ENCODE results near the gene SLC35F3. TPM values are rescaled to one million over a fixed set of nuclear protein-coding genes. Genes with fewer than 3 reads are reported as not detected.

Gene SLC35F3
- polyA plus RNA-seq, 1 of the 3 experiments (the other 2 are of a cell fraction): 0.87 TPM

GRCh38 chr1:234241941-234242490, 337.5 kb downstream of the SLC35F3 start:
- peaks cover 0 to 5% of the 10 kb centered on the region in 2 experiments; a peak in 1 of 4 replicates for H3K4me1 ChIP-seq (ENCODE audit: control insufficient read depth in 1 of 2, insufficient read depth in 2 of 2, low read depth in 1 of 2, low read length in 1 of 2)
- H3K4me3 ChIP-seq (ENCODE audit: low read depth in 2 of 2, low read length in 1 of 2): no peak overlapping the region
- H4K20me1 ChIP-seq (ENCODE audit: insufficient read depth): no peaks in the 10 kb centered on the region
- H3F3A ChIP-seq (replicated peaks; ENCODE audit: insufficient read depth): no peaks in the 10 kb centered on the region
- DNase-seq: no peak
- no peak overlapping the region for H3K27ac ChIP-seq (ENCODE audit: low read depth in 2 of 2, low read length in 1 of 2)
- WGBS (ENCODE audit: low lambda C conversion rate): 73% methylated on average over 4 of the region's 5 CpGs
- CTCF ChIA-PET: interaction anchor here (2.2 kb wide), 1 partner anchor 29 kb away, joined by 5 read pairs; no protein-coding TSS in a partner anchor
- H2AFZ ChIP-seq (ENCODE audit: low read depth): no peak overlapping the region
- no peaks in the 10 kb centered on the region for H3K27me3 ChIP-seq (ENCODE audit: insufficient read depth)
- POLR2A ChIA-PET: no interaction called here
- no peak for TF ChIP-seq EP300 (IDR thresholded peaks at IDR 0.05; ENCODE audit: borderline replicate concordance in 1 of 2, low read depth in 1 of 2, low read length in 1 of 2)
- TF ChIP-seq, protein P1, sequence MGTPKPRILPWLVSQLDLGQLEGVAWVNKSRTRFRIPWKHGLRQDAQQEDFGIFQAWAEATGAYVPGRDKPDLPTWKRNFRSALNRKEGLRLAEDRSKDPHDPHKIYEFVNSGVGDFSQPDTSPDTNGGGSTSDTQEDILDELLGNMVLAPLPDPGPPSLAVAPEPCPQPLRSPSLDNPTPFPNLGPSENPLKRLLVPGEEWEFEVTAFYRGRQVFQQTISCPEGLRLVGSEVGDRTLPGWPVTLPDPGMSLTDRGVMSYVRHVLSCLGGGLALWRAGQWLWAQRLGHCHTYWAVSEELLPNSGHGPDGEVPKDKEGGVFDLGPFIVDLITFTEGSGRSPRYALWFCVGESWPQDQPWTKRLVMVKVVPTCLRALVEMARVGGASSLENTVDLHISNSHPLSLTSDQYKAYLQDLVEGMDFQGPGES (IDR thresholded peaks at IDR 0.05; ENCODE audit: low read depth, low read length): no peak
- H3K79me2 ChIP-seq (ENCODE audit: insufficient read depth): no peaks in the 10 kb centered on the region
- no peaks in the 10 kb centered on the region for H3K36me3 ChIP-seq (replicated peaks in 1 of 2; ENCODE audit: control insufficient read depth in 1 of 2, insufficient read depth in 2 of 2, low read length in 1 of 2)
- no peak overlapping the region for H3K4me2 ChIP-seq
- no peak overlapping the region for H3K9ac ChIP-seq
- no peaks in the 10 kb centered on the region for H3K9me2 ChIP-seq
- H3K9me3 ChIP-seq: no peaks in the 10 kb centered on the region

GRCh38 chr1:234243521-234244260, 339.2 kb downstream of the SLC35F3 start:
- no peaks in the 10 kb centered on the region for H3K9me3 ChIP-seq
- no peak overlapping the region for H3K4me2 ChIP-seq
- H3K36me3 ChIP-seq (replicated peaks in 1 of 2; ENCODE audit: control insufficient read depth in 1 of 2, insufficient read depth in 2 of 2, low read length in 1 of 2): no peaks in the 10 kb centered on the region
- H3K79me2 ChIP-seq (ENCODE audit: insufficient read depth): no peaks in the 10 kb centered on the region
- no peak for TF ChIP-seq JUND (IDR thresholded peaks at IDR 0.05)
- TF ChIP-seq SMC3 (IDR thresholded peaks at IDR 0.05; ENCODE audit: low read depth, low read length): no peak
- ChIA-PET POLR2A (no interaction called here), CTCF (interaction anchor here (1.2 to 2.2 kb wide), 3 partner anchors 8 to 30 kb away, joined by 3 to 5 read pairs (median 4); no protein-coding TSS in a partner anchor)
- H3K9ac ChIP-seq: no peak overlapping the region
- 17% methylated on average over 3 of the region's 3 CpGs for WGBS (ENCODE audit: low lambda C conversion rate)
- no peaks in the 10 kb centered on the region for H3F3A ChIP-seq (replicated peaks; ENCODE audit: insufficient read depth)
- no peak for DNase-seq
- H3K9me2 ChIP-seq: no peaks in the 10 kb centered on the region
- H3K27me3 ChIP-seq (ENCODE audit: insufficient read depth): no peaks in the 10 kb centered on the region
- H3K4me3 ChIP-seq (ENCODE audit: low read depth in 2 of 2, low read length in 1 of 2): no peak overlapping the region
- H4K20me1 ChIP-seq (ENCODE audit: insufficient read depth): no peaks in the 10 kb centered on the region
- H3K4me1 ChIP-seq (ENCODE audit: control insufficient read depth in 1 of 2, insufficient read depth in 2 of 2, low read depth in 1 of 2, low read length in 1 of 2): peaks cover 0 to 5% of the 10 kb centered on the region in 2 experiments; a peak in 1 of 4 replicates
- H3K27ac ChIP-seq (ENCODE audit: low read depth in 2 of 2, low read length in 1 of 2): no peak overlapping the region
- H2AFZ ChIP-seq (ENCODE audit: low read depth): no peak overlapping the region

- H3K27ac ChIP-seq (ENCODE audit: low read depth in 2 of 2, low read length in 1 of 2): no peak overlapping the region
- H3K4me2 ChIP-seq: no peak overlapping the region
- no peaks in the 10 kb centered on the region for H3K9me3 ChIP-seq
- no peak overlapping the region for H2AFZ ChIP-seq (ENCODE audit: low read depth)
- H3K27me3 ChIP-seq (ENCODE audit: insufficient read depth): no peaks in the 10 kb centered on the region
- H3K9me2 ChIP-seq: no peaks in the 10 kb centered on the region
- H4K20me1 ChIP-seq (ENCODE audit: insufficient read depth): no peaks in the 10 kb centered on the region
- H3K4me3 ChIP-seq (ENCODE audit: low read depth in 2 of 2, low read length in 1 of 2): no peak overlapping the region
- peaks cover 0 to 5% of the 10 kb centered on the region in 2 experiments; a peak in 1 of 4 replicates for H3K4me1 ChIP-seq (ENCODE audit: control insufficient read depth in 1 of 2, insufficient read depth in 2 of 2, low read depth in 1 of 2, low read length in 1 of 2)
- no peaks in the 10 kb centered on the region for H3F3A ChIP-seq (replicated peaks; ENCODE audit: insufficient read depth)
- CTCF ChIA-PET: interaction anchor here (1.4 kb wide), 1 partner anchor 26 kb away, joined by 3 read pairs; no protein-coding TSS in a partner anchor
- POLR2A ChIA-PET: no interaction called here
- H3K9ac ChIP-seq: no peak overlapping the region
- no peaks in the 10 kb centered on the region for H3K79me2 ChIP-seq (ENCODE audit: insufficient read depth)
- no peak for DNase-seq
- no peaks in the 10 kb centered on the region for H3K36me3 ChIP-seq (replicated peaks in 1 of 2; ENCODE audit: control insufficient read depth in 1 of 2, insufficient read depth in 2 of 2, low read length in 1 of 2)
- TF ChIP-seq FOSL2 (IDR thresholded peaks at IDR 0.05; ENCODE audit: borderline replicate concordance, low read depth) (no peak), PBX3 (IDR thresholded peaks at IDR 0.05) (no peak), MEF2A (IDR thresholded peaks at IDR 0.05; ENCODE audit: borderline replicate concordance, low read depth) (no peak), SMC3 (IDR thresholded peaks at IDR 0.05; ENCODE audit: low read depth, low read length) (no peak)
Observed at GRCh38 chr1:234244482-234244881, 340.0 kb downstream of the SLC35F3 start.

Data from SK-N-SH (cell line).